ENCODE results near the gene TESK1. TPM values are rescaled to one million over a fixed set of nuclear protein-coding genes. Genes with fewer than 3 reads are reported as not detected.

The TESK1 gene
- total and polyA plus RNA-seq, 2 of the 8 experiments (the other 6 are each of a cell fraction or from before 2014, with no cell fraction given), result 13.5 to 13.9 TPM

- H2BK15ac ChIP-seq (ENCODE audit: low read length), result no peak overlapping the region
- H3K14ac ChIP-seq (ENCODE audit: insufficient read length), result no peak overlapping the region
- WGBS, 2 experiments (ENCODE audit: extremely low coverage in 1 of 2, insufficient coverage in 1 of 2, insufficient read length in 1 of 2, insufficient replicate concordance in 2 of 2, low coverage in 1 of 2, low lambda C conversion rate in 2 of 2, missing lambda C conversion rate in 1 of 2), result 86% methylated on average over 28 of the region's 31 CpGs; no CpG with 5 or more reads in 1 of the 2 experiments
- DNase-seq (ENCODE audit: low read depth in 1 of 2, low spot score in 2 of 2), result no peak
- no peak overlapping the region for H3K27ac ChIP-seq (ENCODE audit: low read depth, low read length)
- H3K4ac ChIP-seq (replicated peaks; ENCODE audit: insufficient read length, low read depth, low read length), result no peak overlapping the region
- no peak overlapping the region for H3K56ac ChIP-seq (replicated peaks; ENCODE audit: insufficient read length, low read depth, low read length)
- no peak overlapping the region for H4K5ac ChIP-seq (ENCODE audit: insufficient read length, low read depth, low read length)
- H3K23ac ChIP-seq (ENCODE audit: insufficient read length), result no peak overlapping the region
- H2AK5ac ChIP-seq (ENCODE audit: low read depth, low read length), result no peak overlapping the region
- no peak overlapping the region for H2BK20ac ChIP-seq (ENCODE audit: low read length)
- peaks cover 3 to 12% (median 9%) of the 10 kb centered on the region in 4 experiments; a peak in 5 of 8 replicates for H3K36me3 ChIP-seq (ENCODE audit: control insufficient read depth in 2 of 4, insufficient read depth in 4 of 4, low read length in 3 of 4)
- POLR2A ChIA-PET (ENCODE audit: partially characterized antibody), result interaction anchor here (1.0 kb wide), 1 partner anchor 72 kb away, joined by 3 read pairs; no protein-coding TSS in a partner anchor
- H3K4me1 ChIP-seq (replicated peaks in 1 of 4; ENCODE audit: control insufficient read depth in 3 of 4, insufficient read depth in 4 of 4, low read length in 3 of 4), result peaks cover 0 to 3% (median under 1%) of the 10 kb centered on the region in 4 experiments; a peak in 3 of 7 replicates
- FAIRE-seq, result no peak
- no peaks in the 10 kb centered on the region for H3K79me1 ChIP-seq (ENCODE audit: low read depth, low read length)
- H4K8ac ChIP-seq (ENCODE audit: extremely low read depth, insufficient read depth, low read length), result no peak overlapping the region
- H3K79me2 ChIP-seq (ENCODE audit: control insufficient read depth in 1 of 2, insufficient read depth in 2 of 2, low read length in 2 of 2), result peaks cover 0 to 2% of the 10 kb centered on the region in 2 experiments; a peak in 1 of 4 replicates
- H3K27me3 ChIP-seq (replicated peaks in 1 of 4; ENCODE audit: control insufficient read depth in 3 of 4, extremely low read depth in 1 of 4, insufficient read depth in 3 of 4, low read length in 3 of 4), result no peaks in the 10 kb centered on the region
- no peaks in the 10 kb centered on the region for H3K9me3 ChIP-seq (ENCODE audit: insufficient read depth in 2 of 2, low read depth in 1 of 2, low read length in 1 of 2)
- no peak overlapping the region for H4K91ac ChIP-seq (replicated peaks; ENCODE audit: insufficient read length, low read length)
- H3K4me3 ChIP-seq (ENCODE audit: extremely low read depth in 1 of 4, insufficient read depth in 2 of 4, low read depth in 3 of 4, low read length in 4 of 4), result no peak overlapping the region
- peaks cover 0 to 15% of the 10 kb centered on the region in 2 experiments for H4K20me1 ChIP-seq (replicated peaks in 1 of 2; ENCODE audit: control insufficient read depth in 1 of 2, insufficient read depth in 2 of 2, low read length in 2 of 2)
- no peak overlapping the region for H3K4me2 ChIP-seq (ENCODE audit: insufficient read depth in 1 of 2, low read depth in 2 of 2, low read length in 2 of 2)
- no peak overlapping the region for H2BK12ac ChIP-seq (ENCODE audit: low read depth, low read length)
- no peak overlapping the region for H3K18ac ChIP-seq (ENCODE audit: extremely low read depth, low read length)
- no peak overlapping the region for H3K9ac ChIP-seq (replicated peaks in 1 of 4; ENCODE audit: extremely low read depth in 1 of 4, low read depth in 3 of 4, low read length in 3 of 4)
- H2BK5ac ChIP-seq (ENCODE audit: low read depth, low read length), result no peak overlapping the region
- H2BK120ac ChIP-seq (replicated peaks; ENCODE audit: low read depth, low read length), result no peak overlapping the region
- CTCF ChIA-PET (ENCODE audit: partially characterized antibody), result interaction anchor here (0.7 to 6.1 kb wide), 11 partner anchors 11 to 1133 kb away, joined by 3 to 47 read pairs (median 5); partner anchors contain the start of genes ARHGEF39, CCDC107 and RMRP
- peaks cover 12% of the 10 kb centered on the region for H3K23me2 ChIP-seq (ENCODE audit: low read depth, low read length)
- H2AFZ ChIP-seq (ENCODE audit: low read length), result no peak overlapping the region
- no peak for TF ChIP-seq SAP30 (IDR thresholded peaks at IDR 0.05; ENCODE audit: insufficient read depth, insufficient replicate concordance, low read length)
- no peak for TF ChIP-seq BRCA1 (IDR thresholded peaks at IDR 0.05; ENCODE audit: low read depth, low read length)
- TF ChIP-seq E2F6 (IDR thresholded peaks at IDR 0.05), result no peak
- TF ChIP-seq JUND (IDR thresholded peaks at IDR 0.05; ENCODE audit: low read length), result no peak
- no peak for TF ChIP-seq CBX5 (IDR thresholded peaks at IDR 0.05; ENCODE audit: low read depth, low read length)
- no peak for TF ChIP-seq CTBP2 (IDR thresholded peaks at IDR 0.05; ENCODE audit: borderline replicate concordance, insufficient read depth, insufficient read length, low read length)
- TF ChIP-seq JUN (IDR thresholded peaks at IDR 0.05; ENCODE audit: low read depth, low read length), result no peak
- no peak for TF ChIP-seq TCF12 (IDR thresholded peaks at IDR 0.05; ENCODE audit: low read depth, low read length)
- no peak for TF ChIP-seq BACH1 (IDR thresholded peaks at IDR 0.05; ENCODE audit: low read length)
- TF ChIP-seq CEBPB (IDR thresholded peaks at IDR 0.05; ENCODE audit: low read depth, low read length), result no peak
- TF ChIP-seq NANOG (IDR thresholded peaks at IDR 0.05; ENCODE audit: insufficient read depth, low read depth, low read length, poor library complexity, severe bottlenecking), result no peak
These were observed 4.1 kb downstream of the TESK1 start for GRCh38 chr9:35609001-35609819.
